Stimulated activated CD4-positive, alpha-beta T cell treated with anti-CD3 and anti-CD28 coated beads, TNF-alpha, amount 100 ng/mL, for 24 hours (primary cell): ENCODE measurements around the gene GPM6B.

Experiments used
- DNase-seq, 3 experiments: peaks; one replicate each; pipeline ENCODE4 v3.0.0-alpha.2; 2020; ENCODE audit warnings: low read depth in 3 of 3

GPM6B gene

GRCh38 chrX:13816643-13817627 is at the start of gene GPM6B:
Gene GPM6B (minus strand): TSS chrX:13817093. CDS start chrX:13816904, 189 bp downstream.
- DNase-seq, result no peak

GRCh38 chrX:13864264-13864663 is 47.4 kb upstream of the GPM6B start:
- no peak for DNase-seq

GRCh38 chrX:13863324-13863723 is 46.4 kb upstream of the GPM6B start:
- DNase-seq, result no peak

GRCh38 chrX:13859724-13860123 is 42.8 kb upstream of the GPM6B start:
- no peak for DNase-seq

DNA sequence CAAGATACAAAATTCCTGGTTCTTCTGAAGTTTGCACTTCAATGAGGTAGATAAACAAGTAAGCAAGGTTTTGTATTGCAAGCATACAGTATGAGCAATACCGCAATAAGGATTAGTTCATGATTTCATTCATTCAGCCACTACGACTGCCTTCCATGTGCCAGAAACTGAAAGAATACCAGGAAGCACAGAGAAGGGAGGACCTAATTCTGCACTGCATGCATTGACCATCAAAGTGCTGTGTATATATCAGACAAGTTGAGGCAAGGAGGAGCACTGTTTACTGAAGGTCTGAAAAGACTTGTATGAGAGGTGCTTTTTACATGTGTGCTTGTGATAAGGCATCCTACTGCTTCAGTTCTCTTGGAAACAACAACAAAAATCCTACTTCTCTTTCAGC is 40.9 kb upstream of the GPM6B start:
- no peak for DNase-seq

GRCh38 chrX:13855689-13856450 is 39.0 kb upstream of the GPM6B start:
- DNase-seq, result no peak

- no peak for DNase-seq
Measured at GRCh38 chrX:13854003-13854402, 37.1 kb upstream of the GPM6B start.

DNA sequence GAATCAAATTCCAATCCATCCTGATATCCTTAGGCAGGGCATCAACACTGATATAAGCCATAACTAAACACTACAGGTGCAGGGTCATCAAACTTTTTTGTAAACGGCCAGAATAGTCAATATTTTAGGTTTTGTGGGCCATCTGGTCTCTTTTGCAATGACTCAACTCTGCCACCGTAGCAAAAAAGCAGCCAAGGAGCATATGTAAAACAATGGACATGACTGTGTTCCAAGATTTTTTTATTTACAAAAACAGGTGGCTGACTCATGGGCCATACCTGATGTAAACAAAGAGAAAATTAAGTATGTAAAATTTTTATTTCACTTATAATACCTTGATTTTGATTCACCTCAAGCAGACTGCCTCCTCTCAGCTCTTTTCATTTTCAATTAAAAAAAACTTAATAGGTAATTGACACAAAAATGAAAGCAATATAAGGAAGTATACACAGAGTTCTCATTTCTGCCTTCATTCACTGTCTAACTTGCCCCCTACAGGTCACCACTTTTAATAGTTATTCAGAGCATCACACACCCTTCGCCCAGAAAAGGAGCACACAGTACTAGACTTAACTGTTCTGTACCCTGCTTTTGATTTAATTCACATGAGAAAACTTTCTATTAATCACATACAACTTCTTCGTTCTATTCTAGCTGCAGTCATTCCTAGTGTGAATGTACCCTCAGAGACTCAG is 35.3 kb upstream of the GPM6B start:
- DNase-seq, result no peak

DNA sequence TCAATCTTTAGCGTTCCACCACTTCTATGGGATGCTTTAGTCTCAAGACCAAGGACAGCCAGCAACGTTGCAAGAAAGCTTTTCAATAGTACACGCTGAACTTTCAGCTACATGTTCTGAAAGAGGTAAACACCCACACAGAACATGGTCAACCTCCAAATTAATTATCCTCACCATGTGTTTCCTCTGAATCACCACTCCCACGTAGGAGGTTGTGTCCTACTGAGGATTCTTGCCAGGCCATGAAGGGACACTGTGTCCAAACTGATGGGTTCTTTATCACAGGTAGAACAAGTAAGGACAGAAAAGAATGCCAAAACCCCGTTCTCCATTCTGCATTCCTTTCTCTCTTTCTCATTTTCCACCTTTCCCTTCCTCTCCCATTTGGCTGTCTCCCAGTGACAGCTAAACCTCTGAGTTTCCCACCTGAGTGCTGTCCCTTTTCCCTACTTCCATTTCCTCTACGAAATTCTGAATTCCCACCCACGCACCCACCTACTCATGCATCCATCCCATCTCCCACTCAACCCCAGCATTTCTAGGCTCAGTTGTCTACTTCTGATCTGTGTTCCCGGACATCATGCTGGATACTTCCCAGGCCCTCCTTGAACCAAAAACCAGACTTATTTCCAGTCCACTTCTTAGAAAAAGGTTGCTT is 29.0 kb upstream of the GPM6B start:
- no peak for DNase-seq

DNA sequence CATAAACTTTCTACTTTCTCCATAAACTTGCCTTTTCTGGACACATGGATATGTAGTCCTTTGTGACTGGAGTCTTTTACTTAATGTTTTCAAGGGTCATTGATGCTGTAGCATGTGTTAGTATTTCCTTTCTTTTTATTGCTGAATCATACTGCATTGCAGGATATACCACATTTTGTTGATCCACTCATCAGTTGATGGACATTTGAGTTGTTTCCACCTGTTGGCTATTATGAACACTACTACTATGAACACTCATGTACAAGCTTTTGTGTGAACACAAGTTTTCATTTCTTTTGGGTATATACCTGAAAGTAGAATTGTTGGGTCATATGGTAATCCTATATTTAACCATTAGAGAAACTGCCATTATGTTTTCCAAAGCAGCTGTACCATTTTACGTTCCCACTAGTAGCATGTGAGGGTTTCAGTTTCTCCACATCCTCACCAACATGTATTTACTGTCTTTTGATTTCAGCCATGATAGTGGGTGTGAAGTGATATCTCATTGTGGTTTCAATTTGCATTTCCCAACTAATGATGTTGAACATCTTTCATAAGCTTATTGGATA is 26.3 kb upstream of the GPM6B start:
- no peak for DNase-seq

DNA sequence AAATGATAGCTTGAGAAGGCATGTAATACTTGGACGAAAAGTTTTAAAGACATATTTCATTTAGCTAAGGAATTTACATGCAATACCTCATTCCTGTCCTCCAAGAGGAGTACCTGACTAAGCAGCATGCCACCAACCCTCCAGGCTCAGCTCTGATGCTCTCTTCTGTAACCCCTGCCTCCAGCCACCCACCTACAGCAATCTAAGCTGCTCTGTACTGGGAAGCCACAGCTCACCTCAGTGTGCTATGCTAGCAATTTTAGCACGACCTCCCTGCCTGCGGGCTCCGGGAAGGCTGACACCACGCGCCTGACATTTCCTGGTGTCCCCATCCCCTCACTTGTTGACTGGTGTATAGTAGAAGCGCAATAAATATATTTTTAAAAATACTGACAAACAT is 23.2 kb upstream of the GPM6B start:
- DNase-seq, result no peak

DNA sequence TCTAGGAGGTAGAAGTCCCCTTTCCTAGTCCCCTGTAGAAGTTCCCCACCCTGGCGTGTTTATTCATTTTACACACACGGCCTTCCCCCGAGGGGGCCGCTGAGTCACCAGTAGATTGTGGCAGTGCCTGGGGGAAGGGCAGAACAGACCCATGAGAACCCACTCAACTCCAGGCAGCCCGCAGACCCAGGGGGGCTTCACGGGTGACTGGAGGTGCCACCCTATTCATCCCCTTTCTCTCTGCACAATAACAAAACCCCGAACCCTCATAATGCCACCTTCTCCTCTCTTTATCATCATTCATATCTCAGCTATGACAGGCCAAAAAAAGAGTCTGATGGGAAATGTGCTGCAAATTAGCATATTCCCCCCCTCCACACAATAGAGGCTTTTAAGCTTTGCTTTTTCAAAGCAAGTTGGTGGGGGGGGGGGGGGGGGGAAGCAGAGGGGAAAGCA is 20.4 kb upstream of the GPM6B start:
- no peak for DNase-seq

DNA sequence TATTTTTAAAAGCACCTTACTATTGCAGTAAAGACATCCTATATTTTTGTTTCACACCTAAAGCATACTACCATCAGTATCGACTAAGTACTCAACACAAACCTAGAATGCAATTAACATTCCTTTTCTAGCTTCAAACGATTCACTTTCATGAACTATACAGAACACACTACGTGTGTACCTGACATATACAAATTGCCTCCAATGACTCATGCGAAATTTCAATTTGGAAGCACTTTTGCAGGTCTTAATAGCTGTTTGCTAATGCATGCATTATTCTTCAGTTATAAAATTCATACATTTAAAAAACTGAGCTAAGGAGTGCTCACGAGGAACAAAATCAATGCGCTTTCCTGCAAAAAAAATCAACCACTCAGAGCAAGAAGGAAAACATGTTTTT is 19.7 kb upstream of the GPM6B start:
- no peak for DNase-seq

DNA sequence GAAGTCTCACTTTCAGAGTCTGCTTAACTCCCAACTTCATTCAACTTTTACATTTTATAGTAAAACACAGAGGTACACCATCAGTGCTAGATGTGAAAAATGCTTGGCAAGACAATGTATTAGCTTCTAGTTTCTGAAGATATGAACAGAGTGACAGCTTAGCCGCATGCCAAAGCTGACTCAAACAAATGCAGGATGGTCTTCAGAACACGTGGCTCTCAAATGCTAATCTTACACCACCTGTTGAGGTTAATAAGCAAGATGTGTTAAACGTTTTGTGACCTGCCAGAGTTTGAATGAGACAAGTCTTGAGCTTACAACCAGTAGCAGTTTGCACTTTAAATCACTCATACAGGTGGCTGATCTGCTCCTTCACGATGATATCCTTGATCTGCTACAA is 18.9 kb upstream of the GPM6B start:
- DNase-seq, result no peak

GRCh38 chrX:13834355-13834754 is 17.5 kb upstream of the GPM6B start:
- DNase-seq, result no peak

- DNase-seq, result no peak
Measured at GRCh38 chrX:13829983-13830382, 13.1 kb upstream of the GPM6B start.

- no peak for DNase-seq
Measured at GRCh38 chrX:13828392-13828791, 11.5 kb upstream of the GPM6B start.

DNA sequence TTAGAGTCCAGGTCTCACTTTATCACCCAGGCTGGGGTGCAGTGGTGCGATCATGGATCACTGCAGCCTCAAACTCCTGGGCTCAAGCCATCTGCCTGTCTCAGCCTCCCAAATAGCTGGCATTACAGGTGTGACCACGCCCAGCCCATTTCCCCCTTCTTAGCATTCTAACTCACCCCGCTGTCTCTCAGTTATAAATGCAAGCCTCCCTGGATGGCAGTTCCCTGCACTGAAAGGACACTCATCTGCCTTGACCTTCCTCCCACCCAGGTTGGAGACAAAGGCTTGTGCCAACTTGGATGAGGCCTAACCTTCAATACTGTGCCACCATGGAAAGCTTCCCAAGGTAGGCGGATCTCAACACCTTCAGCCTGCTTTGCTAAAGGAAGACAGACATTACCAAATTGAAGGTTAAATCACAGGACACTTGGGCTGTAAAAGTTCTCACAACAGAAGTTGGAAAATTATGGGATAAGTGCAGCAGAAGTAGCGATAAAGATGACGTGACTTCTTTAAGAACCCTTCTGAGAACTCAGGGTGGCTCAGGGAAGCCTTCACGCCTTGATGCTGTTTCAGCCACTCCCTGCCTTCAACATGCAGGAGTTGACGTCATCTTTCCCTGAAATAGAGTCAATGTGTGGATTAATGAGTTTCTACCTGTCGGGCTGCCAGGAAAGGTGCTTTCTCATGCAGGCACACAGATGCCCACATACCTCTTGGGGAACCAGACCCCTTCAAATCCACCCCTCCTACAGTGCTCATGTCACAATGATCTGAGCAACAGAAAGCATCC is 10.6 kb upstream of the GPM6B start:
- no peak for DNase-seq

DNA sequence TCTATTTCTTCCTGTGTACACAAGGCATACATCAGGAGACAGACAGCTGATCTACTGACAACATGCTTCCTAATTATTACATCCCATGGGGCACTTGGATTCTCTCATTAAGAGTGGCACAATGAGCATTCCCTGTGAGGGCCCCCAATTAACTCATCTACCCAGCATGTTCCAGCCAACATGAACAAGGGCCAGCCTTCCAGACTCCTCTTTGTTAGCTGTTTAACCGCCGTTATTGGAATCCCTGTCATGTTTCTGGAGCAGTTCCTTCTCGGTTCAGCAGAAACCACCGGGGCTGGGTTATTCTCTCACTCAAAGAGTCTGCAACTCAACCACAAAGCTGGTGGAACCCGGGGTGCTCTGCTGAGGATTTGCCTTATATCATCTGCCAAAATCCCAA is 9.9 kb upstream of the GPM6B start:
- no peak for DNase-seq

GRCh38 chrX:13825178-13825762 is 8.4 kb upstream of the GPM6B start:
- DNase-seq, result no peak
